Hematopoietic multipotent progenitor cell (in vitro differentiated cells): ENCODE results near the gene EYA4. TPM values are rescaled to one million over a fixed set of nuclear protein-coding genes. Genes with fewer than 3 reads are reported as not detected.

Source experiments
- DNase-seq, 3 donors: peaks; one replicate each; pipeline ENCODE4 v3.0.0-alpha.2; 2011 to 2015; ENCODE audit warnings: low read depth in 2 of 3, low spot score in 2 of 3
- total RNA-seq: library from RNA; depleted of rRNA; stranded (reverse); fragments of >200 nt; gene quantifications from one replicate; pipeline ENCODE4 v1.2.3, GENCODE V29; 2012

EYA4 gene
- total RNA-seq, 1 donor: under 0.01 TPM

- DNase-seq: no peak
Observed at GRCh38 chr6:133432021-133432989, 191.1 kb downstream of the EYA4 start.

GRCh38 chr6:133435065-133435728 lies 194.0 kb downstream of the EYA4 start:
- no peak for DNase-seq

GRCh38 chr6:133436652-133437051 lies 195.5 kb downstream of the EYA4 start:
- no peak for DNase-seq

GRCh38 chr6:133441491-133441890 lies 200.3 kb downstream of the EYA4 start:
- no peak for DNase-seq

GRCh38 chr6:133446789-133447188 lies 205.6 kb downstream of the EYA4 start:
- no peak for DNase-seq

GRCh38 chr6:133447924-133448323 lies 206.8 kb downstream of the EYA4 start:
- DNase-seq: no peak

- DNase-seq: no peak
Observed at GRCh38 chr6:133456439-133456838, 215.3 kb downstream of the EYA4 start.

GRCh38 chr6:133456944-133457343 lies 215.8 kb downstream of the EYA4 start:
- DNase-seq: no peak

- no peak for DNase-seq
Observed at GRCh38 chr6:133460101-133460500, 218.9 kb downstream of the EYA4 start.

GRCh38 chr6:133463790-133464189 lies 222.6 kb downstream of the EYA4 start:
- DNase-seq: no peak

GRCh38 chr6:133466680-133467079 lies 225.5 kb downstream of the EYA4 start:
- DNase-seq: no peak

- DNase-seq: no peak
Observed at GRCh38 chr6:133467231-133467981, 226.2 kb downstream of the EYA4 start.

- no peak for DNase-seq
Observed at GRCh38 chr6:133467982-133468380, 226.8 kb downstream of the EYA4 start.

GRCh38 chr6:133468591-133468990 lies 227.4 kb downstream of the EYA4 start:
- no peak for DNase-seq

- DNase-seq: no peak
Observed at GRCh38 chr6:133474516-133474915, 233.4 kb downstream of the EYA4 start.

- DNase-seq: no peak
Observed at GRCh38 chr6:133478673-133479072, 237.5 kb downstream of the EYA4 start.

- no peak for DNase-seq
Observed at GRCh38 chr6:133487174-133487573, 246.0 kb downstream of the EYA4 start.

GRCh38 chr6:133495205-133495903 lies 254.2 kb downstream of the EYA4 start:
- DNase-seq: no peak

GRCh38 chr6:133499662-133500061 lies 258.5 kb downstream of the EYA4 start:
- no peak for DNase-seq

- no peak for DNase-seq
Observed at GRCh38 chr6:133501675-133502270, 260.6 kb downstream of the EYA4 start.
